NCI-H524 (cell line): ENCODE measurements around the gene VIPAS39.

ENCODE experiments used
- DNase-seq, 2 experiments: peaks; one replicate each; lab custom pipeline; 2025; lab: John Stamatoyannopoulos, UW

VIPAS39 gene

GRCh38 chr14:77406086-77406485 lies 51.3 kb downstream of the VIPAS39 start:
- no peak for DNase-seq

GRCh38 chr14:77403768-77404167 lies 53.6 kb downstream of the VIPAS39 start:
- no peak for DNase-seq

GRCh38 chr14:77400216-77400615 lies 57.2 kb downstream of the VIPAS39 start:
- DNase-seq = no peak

GRCh38 chr14:77390188-77390587 lies 67.2 kb downstream of the VIPAS39 start:
- no peak for DNase-seq

GRCh38 chr14:77378701-77379100 lies 78.7 kb downstream of the VIPAS39 start:
- no peak for DNase-seq

- DNase-seq = no peak
Observed at GRCh38 chr14:77377502-77377844, 79.9 kb downstream of the VIPAS39 start.

- peak; percentile 87 to 90 for DNase-seq
Observed at GRCh38 chr14:77376771-77377501, 80.5 kb downstream of the VIPAS39 start, which contains the start of the genes SAMD15 and TMED8. Gene SAMD15 (plus strand): TSS chr14:77377379. CDS start chr14:77377419, 40 bp downstream. Gene TMED8 (minus strand): TSS chr14:77377094. CDS start chr14:77377053, 41 bp downstream.
